Gastroesophageal sphincter (tissue), 4 donors: ENCODE measurements around the gene EXOC3L4. TPM values are rescaled to one million over a fixed set of nuclear protein-coding genes. Genes with fewer than 3 reads are reported as not detected.

Experiments used
- ATAC-seq: fragments of 150-250 bp; one replicate; pipeline ENCODE4 v1.9.1; 2016; ENCODE audit warnings: mild to moderate bottlenecking, moderate library complexity
- H3K27ac ChIP-seq, 4 donors: fragments of 200-600 bp; sonication (generic) in 3 of 4; 1 replicate in 3 of 4; 2 replicates in 1 of 4; pipeline ENCODE4 v1.5.1; 2016 to 2019
- H3K27me3 ChIP-seq: fragments of 200-600 bp; sonication (generic); one replicate; pipeline ENCODE4 v1.5.1; 2019
- H3K36me3 ChIP-seq, 2 donors: fragments of 200-600 bp; sonication (generic); one replicate each; pipeline ENCODE4 v1.5.1; 2019; ENCODE audit warnings: control low read depth in 1 of 2
- H3K4me1 ChIP-seq, 3 donors: fragments of 200-600 bp; sonication (generic); 1 replicate in 2 of 3; 2 replicates in 1 of 3; pipeline ENCODE4 v1.5.1; 2016 to 2019; ENCODE audit warnings: control low read depth in 2 of 3
- H3K4me3 ChIP-seq, 2 donors: fragments of 200-600 bp; sonication (generic); one replicate each; pipeline ENCODE4 v1.5.1; 2019; ENCODE audit warnings: mild to moderate bottlenecking in 1 of 2, moderate library complexity in 1 of 2
- H3K9me3 ChIP-seq, 3 donors: fragments of 200-600 bp; sonication (generic); one replicate each; pipeline ENCODE4 v1.5.1; 2017 to 2019; ENCODE audit warnings: control low read depth in 2 of 3
- EP300 ChIP-seq: sonication (generic); formaldehyde crosslinking; IDR thresholded peaks from one replicate; pipeline ENCODE4 v1.6.1; 2017; ENCODE audit warnings: antibody characterized with exemption, mild to moderate bottlenecking
- POLR2A ChIP-seq, 2 donors: fragments of 450-650 bp; IDR thresholded peaks; one replicate each; pipeline ENCODE4 v1.6.1; 2017; ENCODE audit warnings: antibody characterized with exemption in 2 of 2, mild to moderate bottlenecking in 2 of 2, moderate library complexity in 1 of 2
- POLR2AphosphoS5 ChIP-seq: sonication (generic); formaldehyde crosslinking; IDR thresholded peaks from one replicate; pipeline ENCODE4 v1.6.1; 2017; ENCODE audit warnings: antibody characterized with exemption
- WGBS, 2 donors: methylation state at CpG; one replicate each; pipeline ENCODE4 v1.1.5; 2018; ENCODE audit warnings: low coverage in 1 of 2; 5-methylcytosine and 5-hydroxymethylcytosine counted together
- total RNA-seq, 4 donors: library from RNA; depleted of rRNA; stranded (reverse); fragments of >200 nt; gene quantifications; one replicate each; pipeline ENCODE4 v1.1.0, GENCODE V29; 2016
- TF ChIP-seq, protein P1 (sequence below), 4 experiments: fragments of 200-600 bp in 2 of 4; fragments of 450-650 bp in 2 of 4; sonication (generic) in 1 of 4; IDR thresholded peaks; one replicate each; pipeline ENCODE4 v1.5.1; 2017 to 2019; ENCODE audit warnings: antibody characterized with exemption in 4 of 4, mild to moderate bottlenecking in 2 of 4, moderate library complexity in 2 of 4

EXOC3L4 gene
- total RNA-seq, 4 donors from 2014 or later, result 0.40 to 3.6 (median 0.45) TPM; not detected in 1

DNA sequence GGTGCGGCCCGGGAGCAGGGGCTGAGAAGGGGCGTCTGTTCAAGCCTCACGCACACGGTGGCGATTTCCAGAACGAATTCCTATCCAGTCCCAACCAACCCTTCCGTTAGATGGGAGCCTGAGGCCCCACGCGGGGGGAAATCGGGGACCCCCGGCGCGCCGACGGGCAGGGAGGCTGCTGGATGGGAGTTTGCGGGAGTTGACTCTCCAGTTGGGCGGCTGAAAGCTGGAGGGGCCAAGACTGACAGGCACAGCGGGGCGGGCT is 9.8 kb downstream of the EXOC3L4 start:
- Histone ChIP-seq H3K27me3 (peaks cover 92% of the 10 kb centered on the region), H3K27ac (no peak overlapping the region), H3K4me3 (no peak overlapping the region), H3K36me3 (no peaks in the 10 kb centered on the region), H3K9me3 (no peaks in the 10 kb centered on the region), H3K4me1 (peaks cover 0 to 39% (median 30%) of the 10 kb centered on the region in 3 donors)
- ATAC-seq, result no peak
- WGBS, 2 donors, result no CpG with 5 or more reads among the region's 20 CpGs
- TF ChIP-seq, protein P1, sequence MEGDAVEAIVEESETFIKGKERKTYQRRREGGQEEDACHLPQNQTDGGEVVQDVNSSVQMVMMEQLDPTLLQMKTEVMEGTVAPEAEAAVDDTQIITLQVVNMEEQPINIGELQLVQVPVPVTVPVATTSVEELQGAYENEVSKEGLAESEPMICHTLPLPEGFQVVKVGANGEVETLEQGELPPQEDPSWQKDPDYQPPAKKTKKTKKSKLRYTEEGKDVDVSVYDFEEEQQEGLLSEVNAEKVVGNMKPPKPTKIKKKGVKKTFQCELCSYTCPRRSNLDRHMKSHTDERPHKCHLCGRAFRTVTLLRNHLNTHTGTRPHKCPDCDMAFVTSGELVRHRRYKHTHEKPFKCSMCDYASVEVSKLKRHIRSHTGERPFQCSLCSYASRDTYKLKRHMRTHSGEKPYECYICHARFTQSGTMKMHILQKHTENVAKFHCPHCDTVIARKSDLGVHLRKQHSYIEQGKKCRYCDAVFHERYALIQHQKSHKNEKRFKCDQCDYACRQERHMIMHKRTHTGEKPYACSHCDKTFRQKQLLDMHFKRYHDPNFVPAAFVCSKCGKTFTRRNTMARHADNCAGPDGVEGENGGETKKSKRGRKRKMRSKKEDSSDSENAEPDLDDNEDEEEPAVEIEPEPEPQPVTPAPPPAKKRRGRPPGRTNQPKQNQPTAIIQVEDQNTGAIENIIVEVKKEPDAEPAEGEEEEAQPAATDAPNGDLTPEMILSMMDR (IDR thresholded peaks at IDR 0.05), result no peak
- no peak for TF ChIP-seq POLR2AphosphoS5
- no peak for TF ChIP-seq POLR2A (IDR thresholded peaks at IDR 0.05)
- TF ChIP-seq EP300, result no peak

DNA sequence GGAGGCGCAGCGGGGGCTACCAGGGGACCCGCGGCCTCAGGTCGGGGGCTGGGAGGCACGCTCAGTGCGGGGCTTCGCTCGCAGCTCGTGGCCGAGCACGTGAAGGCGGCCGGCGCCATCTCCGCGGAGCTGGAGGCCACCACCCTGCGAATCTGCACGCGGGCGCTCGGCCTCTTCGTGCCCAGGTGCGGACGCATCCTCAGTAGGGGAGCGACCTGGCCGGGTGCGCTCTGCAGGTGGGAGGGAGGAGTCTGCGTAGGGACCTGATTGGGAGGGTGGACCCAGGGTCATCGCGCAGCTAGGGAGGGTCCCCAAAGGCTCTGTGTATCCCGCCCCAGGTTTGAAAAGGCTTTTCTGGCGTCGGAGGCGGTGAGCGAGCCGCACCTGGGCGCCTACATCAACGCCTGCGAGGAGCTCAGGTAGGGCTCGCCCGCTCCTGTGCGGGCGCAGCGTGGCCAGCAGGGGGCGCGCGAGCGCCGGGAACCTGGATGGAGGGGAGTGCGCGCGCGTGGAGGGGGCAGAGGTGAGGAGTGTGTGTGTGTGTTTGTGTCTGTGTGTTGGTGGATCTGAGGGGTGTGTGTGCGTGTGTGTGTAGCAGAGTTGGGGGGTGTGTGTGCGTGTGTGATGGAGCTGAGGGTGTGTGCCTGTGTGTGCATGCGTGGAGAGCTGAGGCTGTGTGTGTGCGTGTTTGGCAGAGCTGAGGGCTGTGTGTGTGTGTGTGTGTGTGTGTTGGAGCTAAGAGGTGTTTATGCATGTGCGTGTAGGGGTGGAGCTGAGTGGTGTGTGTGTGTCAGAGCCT is 10.3 kb downstream of the EXOC3L4 start:
- peak; percentile 61 for ATAC-seq
- H3K9me3 ChIP-seq, result no peaks in the 10 kb centered on the region
- H3K36me3 ChIP-seq, result no peaks in the 10 kb centered on the region
- H3K4me3 ChIP-seq, result no peak overlapping the region
- H3K4me1 ChIP-seq, result peaks cover 0 to 42% (median 33%) of the 10 kb centered on the region in 3 donors
- 15 to 32% methylated on average over 5 to 6 of the region's 59 CpGs for WGBS, 2 donors
- H3K27ac ChIP-seq, result no peak overlapping the region
- TF ChIP-seq POLR2A (IDR thresholded peaks at IDR 0.05) (no peak), EP300 (no peak), POLR2AphosphoS5 (no peak)
- TF ChIP-seq, protein P1 (IDR thresholded peaks at IDR 0.05), result peak in 3 of 4 experiments; percentile 97 to 99 (median 98)
- peaks cover 86% of the 10 kb centered on the region for H3K27me3 ChIP-seq

DNA sequence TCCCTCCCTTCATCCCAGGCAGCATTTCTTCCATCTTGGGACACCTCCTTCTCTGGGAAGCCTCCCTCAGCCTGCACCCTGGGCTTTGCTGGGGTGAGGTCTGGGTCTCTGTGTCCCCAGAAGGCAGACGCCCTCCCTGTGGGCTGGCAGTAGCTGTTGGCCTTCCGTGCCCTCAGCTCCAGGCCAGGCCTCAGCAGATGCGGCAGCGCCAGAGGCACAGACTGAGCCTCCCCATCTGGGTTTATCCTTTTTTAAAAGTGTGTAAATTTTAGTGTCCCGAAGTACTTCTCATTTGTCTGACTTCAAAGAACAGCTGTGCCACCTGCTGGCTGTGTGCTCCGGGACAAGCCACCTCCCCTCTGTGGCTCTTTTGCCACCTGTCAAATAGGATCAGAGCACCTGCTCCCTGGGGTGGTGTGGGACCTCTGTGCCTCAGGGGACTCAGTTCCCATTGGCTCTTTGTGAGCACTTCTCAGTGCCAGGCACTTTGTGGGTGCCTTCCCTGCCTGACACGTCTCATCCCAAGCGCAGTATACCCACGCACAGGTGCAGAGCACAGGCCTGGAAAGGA is 11.1 kb downstream of the EXOC3L4 start:
- Histone ChIP-seq H3K9me3 (no peaks in the 10 kb centered on the region), H3K4me3 (no peak overlapping the region), H3K36me3 (no peaks in the 10 kb centered on the region), H3K27ac (no peak overlapping the region), H3K4me1 (peaks cover 0 to 50% (median 41%) of the 10 kb centered on the region in 3 donors), H3K27me3 (peaks cover 78% of the 10 kb centered on the region)
- no peak for TF ChIP-seq POLR2AphosphoS5
- TF ChIP-seq, protein P1 (IDR thresholded peaks at IDR 0.05), result no peak
- no peak for TF ChIP-seq POLR2A (IDR thresholded peaks at IDR 0.05)
- no peak for TF ChIP-seq EP300
- WGBS, 2 donors, result 49 to 66% methylated on average over 4 to 6 of the region's 9 CpGs
- ATAC-seq, result no peak

DNA sequence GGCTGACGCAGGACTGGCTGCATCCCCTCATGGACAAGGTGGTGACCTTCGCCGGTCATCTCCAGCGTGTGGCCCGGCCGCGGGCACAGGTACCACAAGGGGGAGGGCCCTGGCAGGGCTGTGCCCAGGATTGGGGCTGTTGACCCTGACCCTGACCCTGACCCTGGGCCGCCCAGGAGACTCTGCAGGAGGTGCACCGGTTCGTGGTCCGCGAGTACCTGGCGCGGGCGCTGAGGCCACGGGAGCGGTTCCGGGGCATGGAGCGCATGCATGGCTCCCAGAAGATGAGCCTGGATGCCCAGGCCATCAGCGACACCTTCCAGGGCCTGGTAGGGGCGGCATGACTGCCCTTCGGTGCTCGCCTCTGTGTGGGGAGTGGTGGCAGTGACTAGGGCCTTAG is 12.9 kb downstream of the EXOC3L4 start:
- H3K27ac ChIP-seq, result no peak overlapping the region
- no peak overlapping the region for H3K4me3 ChIP-seq
- H3K4me1 ChIP-seq, result peaks cover 0 to 62% (median 43%) of the 10 kb centered on the region in 3 donors
- WGBS, 2 donors, result no CpG with 5 or more reads among the region's 23 CpGs
- no peaks in the 10 kb centered on the region for H3K36me3 ChIP-seq
- TF ChIP-seq POLR2A (IDR thresholded peaks at IDR 0.05) (no peak), POLR2AphosphoS5 (no peak), EP300 (no peak)
- TF ChIP-seq, protein P1 (IDR thresholded peaks at IDR 0.05), result no peak
- no peaks in the 10 kb centered on the region for H3K9me3 ChIP-seq
- ATAC-seq, result no peak
- peaks cover 74% of the 10 kb centered on the region for H3K27me3 ChIP-seq
